Natural killer cell (primary cell): ENCODE measurements around the gene DPP4. TPM values are rescaled to one million over a fixed set of nuclear protein-coding genes. Genes with fewer than 3 reads are reported as not detected.

Experiments
- ATAC-seq, 3 donors: fragments of 150-1000 bp in 2 of 3; fragments of 200-7000 bp in 1 of 3; cut with Tn5 transposase; 1 replicate in 1 of 3; 2 replicates in 2 of 3; pipeline ENCODE4 v1.10.0; 2021; ENCODE audit warnings: mild to moderate bottlenecking in 2 of 3, moderate library complexity in 2 of 3
- DNase-seq, 2 donors: peaks; one replicate each; pipeline versions ENCODE4 v3.0.0 to v3.0.0-alpha.2; 2013 to 2021; ENCODE audit warnings: mixed read lengths in 1 of 2
- H3K27ac ChIP-seq: one replicate; pipeline ENCODE4 v1.5.1; 2013; ENCODE audit warnings: mild to moderate bottlenecking, low read length
- H3K27me3 ChIP-seq: one replicate; pipeline ENCODE4 v1.6.1; 2013; ENCODE audit warnings: low read length; ENCODE audit not compliant: control insufficient read depth, insufficient read depth
- H3K36me3 ChIP-seq: one replicate; pipeline ENCODE4 v1.6.1; 2013; ENCODE audit warnings: low read length; ENCODE audit not compliant: control insufficient read depth, insufficient read depth
- H3K4me1 ChIP-seq: one replicate; pipeline ENCODE4 v1.6.1; 2013; ENCODE audit warnings: low read length; ENCODE audit not compliant: control insufficient read depth, insufficient read depth
- H3K4me3 ChIP-seq: one replicate; pipeline ENCODE4 v1.5.1; 2013; ENCODE audit warnings: low read length
- H3K9me3 ChIP-seq: one replicate; pipeline ENCODE4 v1.6.1; 2013; ENCODE audit warnings: low read length; ENCODE audit not compliant: control insufficient read depth, insufficient read depth
- H3K27ac Mint-ChIP-seq, 2 donors: one replicate each; pipeline ENCODE4 v1.8.0; 2022; ENCODE audit warnings: mild to moderate bottlenecking in 2 of 2, mixed read lengths in 2 of 2, moderate library complexity in 1 of 2
- H3K27me3 Mint-ChIP-seq, 2 donors: one replicate each; pipeline ENCODE4 v1.8.0; 2022; ENCODE audit warnings: low read depth in 2 of 2, mixed read lengths in 2 of 2
- H3K36me3 Mint-ChIP-seq: one replicate; pipeline ENCODE4 v1.8.0; 2022; ENCODE audit warnings: mixed read lengths
- H3K4me1 Mint-ChIP-seq, 2 donors: one replicate each; pipeline ENCODE4 v1.8.0; 2022; ENCODE audit warnings: mixed read lengths in 2 of 2
- H3K4me3 Mint-ChIP-seq: one replicate; pipeline ENCODE4 v1.8.0; 2022; ENCODE audit warnings: mild to moderate bottlenecking, moderate library complexity, mixed read lengths
- H3K9me3 Mint-ChIP-seq, 2 donors: one replicate each; pipeline ENCODE4 v1.8.0; 2022; ENCODE audit warnings: mixed read lengths in 2 of 2
- WGBS: methylation state at CpG from one replicate; pipeline ENCODE4 v1.1.7; 2013; ENCODE audit warnings: missing lambda C conversion rate; ENCODE audit not compliant: insufficient coverage; 5-methylcytosine and 5-hydroxymethylcytosine counted together
- intact Hi-C: fragments of 100-400 bp; cut with micrococcal nuclease; formaldehyde crosslinking; loops from one replicate; pipeline ENCODE4 v1.14.2; 2022
- total RNA-seq, 4 donors: library from RNA; stranded (reverse); fragments of 120-200 nt in 1 of 4; gene quantifications; one replicate each; pipeline versions ENCODE4 v1.2.3 to v1.2.4, GENCODE V29; 2013 to 2022
- TF ChIP-seq, protein P1 (sequence below): fragments of 200-600 bp; IDR thresholded peaks from one replicate; pipeline ENCODE4 v1.8.0; 2022; ENCODE audit warnings: antibody characterized with exemption

Gene DPP4
- total RNA-seq, 3 donors from 2014 or later (not counting 1 experiment from before 2014, with no cell fraction given), result 1.8 to 2.3 (median 1.8) TPM

DNA sequence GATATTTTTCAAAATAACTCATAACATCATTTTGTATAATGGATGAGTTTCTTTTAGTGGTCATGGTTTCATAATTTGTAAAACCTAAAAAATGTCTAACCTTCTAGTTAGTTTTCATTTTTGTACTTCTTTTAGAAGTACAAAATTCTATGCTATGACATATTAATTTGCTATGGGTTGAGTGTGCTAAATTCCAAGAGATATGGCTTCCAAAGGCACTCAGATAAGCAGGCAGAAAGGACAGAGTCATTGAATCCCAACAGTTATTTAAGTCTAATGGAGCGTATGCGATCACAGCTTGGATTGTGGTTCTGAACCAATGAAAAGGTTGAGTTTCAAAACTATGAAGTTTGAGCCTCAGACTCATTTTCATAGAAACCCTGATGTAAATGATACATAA lies 41.1 kb upstream of the DPP4 start:
- H3K36me3 Mint-ChIP-seq, result no peaks in the 10 kb centered on the region
- H3K9me3 Mint-ChIP-seq, result peaks cover 0 to 2% of the 10 kb centered on the region in 2 donors
- no peaks in the 10 kb centered on the region for H3K27me3 ChIP-seq
- 100% methylated on average over 2 of the region's 2 CpGs for WGBS
- no peaks in the 10 kb centered on the region for H3K9me3 ChIP-seq
- H3K4me3 ChIP-seq, result no peak overlapping the region
- DNase-seq (no peak), ATAC-seq (no peak)
- TF ChIP-seq, protein P1, sequence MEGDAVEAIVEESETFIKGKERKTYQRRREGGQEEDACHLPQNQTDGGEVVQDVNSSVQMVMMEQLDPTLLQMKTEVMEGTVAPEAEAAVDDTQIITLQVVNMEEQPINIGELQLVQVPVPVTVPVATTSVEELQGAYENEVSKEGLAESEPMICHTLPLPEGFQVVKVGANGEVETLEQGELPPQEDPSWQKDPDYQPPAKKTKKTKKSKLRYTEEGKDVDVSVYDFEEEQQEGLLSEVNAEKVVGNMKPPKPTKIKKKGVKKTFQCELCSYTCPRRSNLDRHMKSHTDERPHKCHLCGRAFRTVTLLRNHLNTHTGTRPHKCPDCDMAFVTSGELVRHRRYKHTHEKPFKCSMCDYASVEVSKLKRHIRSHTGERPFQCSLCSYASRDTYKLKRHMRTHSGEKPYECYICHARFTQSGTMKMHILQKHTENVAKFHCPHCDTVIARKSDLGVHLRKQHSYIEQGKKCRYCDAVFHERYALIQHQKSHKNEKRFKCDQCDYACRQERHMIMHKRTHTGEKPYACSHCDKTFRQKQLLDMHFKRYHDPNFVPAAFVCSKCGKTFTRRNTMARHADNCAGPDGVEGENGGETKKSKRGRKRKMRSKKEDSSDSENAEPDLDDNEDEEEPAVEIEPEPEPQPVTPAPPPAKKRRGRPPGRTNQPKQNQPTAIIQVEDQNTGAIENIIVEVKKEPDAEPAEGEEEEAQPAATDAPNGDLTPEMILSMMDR, result no peak
- H3K4me1 ChIP-seq, result no peaks in the 10 kb centered on the region
- no peak overlapping the region for H3K27ac Mint-ChIP-seq
- intact Hi-C loops, result no loop called here
- H3K4me1 Mint-ChIP-seq, result no peaks in the 10 kb centered on the region
- no peaks in the 10 kb centered on the region for H3K36me3 ChIP-seq
- H3K27ac ChIP-seq, result no peak overlapping the region
- H3K27me3 Mint-ChIP-seq, result peaks cover 0 to 7% of the 10 kb centered on the region in 2 donors
- no peak overlapping the region for H3K4me3 Mint-ChIP-seq

DNA sequence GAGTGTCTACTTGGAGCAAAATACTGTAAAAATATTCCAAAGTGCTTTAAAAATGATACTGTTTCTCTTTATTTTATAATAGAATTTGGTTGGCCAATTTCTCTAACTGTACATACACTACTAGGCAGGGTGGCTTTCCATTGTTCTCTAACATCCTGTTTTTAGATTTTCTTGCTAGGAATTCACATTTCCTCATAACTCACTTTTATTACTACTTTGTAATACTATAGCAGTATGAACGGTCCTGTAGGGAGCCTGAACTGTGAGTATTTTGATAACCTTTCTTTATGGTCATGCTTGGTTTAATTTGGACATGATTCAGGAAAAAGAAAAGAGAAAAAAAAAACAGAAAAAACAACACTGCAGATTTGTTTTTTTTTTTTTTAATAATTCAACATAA lies 40.3 kb upstream of the DPP4 start:
- Mint-ChIP-seq H3K9me3 (peaks cover 0 to 2% of the 10 kb centered on the region in 2 donors), H3K27ac (no peak overlapping the region), H3K4me3 (no peak overlapping the region), H3K27me3 (peaks cover 0 to 7% of the 10 kb centered on the region in 2 donors), H3K36me3 (no peaks in the 10 kb centered on the region), H3K4me1 (no peaks in the 10 kb centered on the region)
- no CpG with 5 or more reads among the region's 1 CpG for WGBS
- DNase-seq (no peak), ATAC-seq (no peak)
- Histone ChIP-seq H3K4me3 (no peak overlapping the region), H3K36me3 (no peaks in the 10 kb centered on the region), H3K4me1 (no peaks in the 10 kb centered on the region), H3K27ac (no peak overlapping the region), H3K27me3 (no peaks in the 10 kb centered on the region), H3K9me3 (no peaks in the 10 kb centered on the region)
- intact Hi-C loops, result no loop called here
- TF ChIP-seq, protein P1, result no peak

DNA sequence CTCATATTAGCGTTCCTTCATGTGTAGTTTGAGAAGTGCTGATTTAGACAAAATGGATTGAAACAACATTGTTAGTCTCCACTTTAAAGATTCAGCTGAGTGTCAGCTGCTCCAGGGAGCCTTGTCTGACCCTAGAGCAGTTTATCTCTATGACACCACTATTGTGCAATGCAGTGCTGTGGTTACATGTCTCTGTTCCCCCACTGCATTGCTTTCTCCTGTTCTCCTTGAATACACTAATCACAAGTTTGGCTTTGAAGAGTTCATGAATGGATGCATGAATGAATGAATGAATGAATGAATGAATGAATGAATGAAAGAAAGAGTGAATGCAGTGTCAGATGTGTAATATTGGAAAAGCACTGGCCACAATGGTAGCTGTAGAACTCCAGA lies 39.8 kb upstream of the DPP4 start:
- no peak for DNase-seq
- Histone ChIP-seq H3K9me3 (no peaks in the 10 kb centered on the region), H3K27ac (no peak overlapping the region), H3K4me1 (no peaks in the 10 kb centered on the region), H3K36me3 (no peaks in the 10 kb centered on the region), H3K27me3 (no peaks in the 10 kb centered on the region), H3K4me3 (no peak overlapping the region)
- WGBS, result 75% methylated on average over 1 of the region's 1 CpG
- no peak overlapping the region for H3K4me3 Mint-ChIP-seq
- no peak overlapping the region for H3K27ac Mint-ChIP-seq
- no peaks in the 10 kb centered on the region for H3K36me3 Mint-ChIP-seq
- peaks cover 2 to 7% of the 10 kb centered on the region in 2 donors for H3K27me3 Mint-ChIP-seq
- ATAC-seq, result no peak
- TF ChIP-seq, protein P1, result no peak
- intact Hi-C loops, result no loop called here
- H3K9me3 Mint-ChIP-seq, result peaks cover 0 to 2% of the 10 kb centered on the region in 2 donors
- no peaks in the 10 kb centered on the region for H3K4me1 Mint-ChIP-seq

DNA sequence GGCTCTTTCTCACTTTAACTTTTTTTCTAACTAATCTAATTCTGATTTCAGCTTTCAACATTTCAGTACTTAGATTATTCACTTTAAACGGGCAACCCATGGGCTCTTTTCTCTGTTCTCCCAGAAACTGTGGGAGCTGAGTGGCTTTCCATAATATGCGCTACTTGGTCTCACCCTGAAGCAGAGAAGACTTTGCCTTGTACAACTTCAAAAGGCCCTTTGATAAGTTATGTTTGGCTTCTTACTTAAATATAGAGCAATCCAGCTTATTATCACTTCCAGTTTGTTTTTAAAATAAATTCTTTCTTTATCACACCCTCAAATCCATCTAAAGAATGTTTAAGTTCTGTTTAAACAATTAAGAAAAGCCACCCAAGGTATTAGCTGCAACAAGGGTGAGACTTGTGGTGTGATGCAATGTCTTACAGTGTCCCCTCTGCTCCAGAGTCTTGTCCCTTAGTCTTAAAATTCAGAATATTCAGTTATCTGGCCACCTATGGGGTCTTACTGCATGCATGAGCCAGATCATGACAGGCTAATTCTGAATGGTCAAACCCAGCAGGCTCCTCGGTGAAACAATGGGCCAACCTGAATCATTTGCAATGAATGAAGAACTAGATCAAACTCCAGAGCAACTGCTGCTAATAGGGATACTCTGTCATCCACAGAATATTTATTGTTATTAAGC lies 39.2 kb upstream of the DPP4 start:
- WGBS, result 83% methylated on average over 3 of the region's 3 CpGs
- Histone ChIP-seq H3K27ac (no peak overlapping the region), H3K4me1 (no peaks in the 10 kb centered on the region), H3K27me3 (no peaks in the 10 kb centered on the region), H3K4me3 (no peak overlapping the region), H3K9me3 (no peaks in the 10 kb centered on the region), H3K36me3 (no peaks in the 10 kb centered on the region)
- no peaks in the 10 kb centered on the region for H3K36me3 Mint-ChIP-seq
- peaks cover 2 to 7% of the 10 kb centered on the region in 2 donors for H3K27me3 Mint-ChIP-seq
- H3K9me3 Mint-ChIP-seq, result peaks cover 0 to 2% of the 10 kb centered on the region in 2 donors
- ATAC-seq (no peak), DNase-seq (no peak)
- H3K4me1 Mint-ChIP-seq, result no peaks in the 10 kb centered on the region
- H3K4me3 Mint-ChIP-seq, result no peak overlapping the region
- no peak overlapping the region for H3K27ac Mint-ChIP-seq
- TF ChIP-seq, protein P1, result no peak
- intact Hi-C loops, result no loop called here
